GM18951 (cell line): ENCODE data around the gene CTH.
A peak's percentile ranks its signal among the peaks of the same experiment; 100 is the strongest.
"Not testable (repeated sequence)": the region's sequence is repeated elsewhere in the genome, so short reads cannot be mapped to it uniquely, and the experiment has no call there.

Experiments used
- POLR2A ChIP-seq: IDR thresholded peaks from 4 replicates; pipeline ENCODE4 v1.6.1; 2011; ENCODE audit warnings: mild to moderate bottlenecking; ENCODE audit not compliant: insufficient read length, insufficient read depth; ENCODE audit errors: extremely low read depth
- in situ Hi-C: fragments of 300-500 bp; cut with MboI; formaldehyde crosslinking; loops from one replicate; pipeline ENCODE4 v1.12.0; 2022; ENCODE audit warnings: low sequenced_read_pairs, mixed read lengths, inconsistent platforms; ENCODE audit not compliant: unreplicated experiment

Gene CTH

DNA sequence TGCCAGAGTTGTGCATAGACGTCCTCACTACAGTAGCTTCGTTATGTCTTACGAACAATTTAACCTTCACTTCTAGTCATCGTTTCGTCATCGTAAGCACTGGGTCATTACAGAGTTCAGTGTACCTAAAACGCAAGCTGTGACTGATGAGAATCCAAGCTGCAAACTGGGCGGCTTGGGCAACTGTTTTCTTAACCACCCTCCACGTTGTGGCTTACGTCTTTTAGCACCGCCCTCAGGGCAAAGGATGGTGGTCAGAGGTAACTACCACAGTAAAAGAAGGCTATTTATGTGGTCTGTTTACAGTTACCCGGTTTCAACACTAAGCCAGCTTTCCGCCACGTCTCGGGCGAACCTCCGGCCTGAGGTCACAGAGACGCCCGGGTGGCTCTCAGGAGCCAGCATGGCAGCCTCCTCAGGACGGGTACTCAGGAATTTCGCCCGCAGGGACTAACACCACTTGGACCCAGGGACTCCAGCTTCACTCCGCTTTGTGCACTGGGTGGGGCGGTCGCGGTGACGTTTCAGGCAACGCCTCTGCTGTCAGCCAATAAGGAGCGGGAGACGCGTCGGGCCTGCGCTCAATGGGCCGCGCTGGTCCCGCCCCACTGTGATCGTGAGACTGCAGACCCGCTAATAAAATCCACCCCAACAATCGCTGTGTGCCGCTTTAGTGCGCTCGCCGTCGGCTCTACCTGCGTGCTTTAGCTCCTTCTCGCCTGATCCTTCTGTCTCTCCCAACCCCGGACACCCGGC, at the start of gene CTH:
Gene CTH (plus strand): TSS at position 665 of the 756 bp plus-strand sequence. CDS start 148 bp downstream, outside the sequence.
- TF ChIP-seq POLR2A = peak; percentile 89
- in situ Hi-C loops = no loop called here

DNA sequence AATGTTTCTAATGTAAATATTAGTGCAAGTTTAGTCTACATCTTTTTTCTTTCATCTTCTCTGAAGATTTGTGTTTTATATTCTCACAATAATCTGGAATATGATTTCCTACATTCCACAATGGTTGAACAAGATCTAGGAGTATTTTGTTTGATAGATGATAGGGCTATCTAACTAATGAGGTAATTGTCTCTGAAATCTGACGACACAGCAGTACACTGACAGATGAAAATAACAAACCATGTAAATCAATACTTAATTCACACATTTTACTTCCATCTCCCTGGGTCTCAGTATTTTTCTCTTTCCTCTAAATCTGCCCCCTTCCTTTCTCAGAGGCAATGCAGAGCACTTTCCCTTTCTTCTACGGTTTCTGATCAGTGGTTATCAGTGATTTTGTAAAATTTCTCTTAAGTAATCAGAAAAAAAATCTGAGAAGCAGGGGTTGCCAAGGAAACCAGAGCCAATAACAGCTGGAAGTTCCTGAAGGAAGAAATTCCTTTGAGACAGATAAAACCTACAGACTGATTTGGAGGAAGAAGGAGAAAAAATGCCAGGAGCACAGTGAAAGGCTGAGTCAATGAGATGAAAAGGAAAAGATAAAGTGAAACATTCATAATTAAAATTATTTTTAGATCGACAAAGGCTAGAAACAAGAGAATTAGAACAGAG, 49.2 kb upstream of the CTH start:
- no peak for TF ChIP-seq POLR2A
- in situ Hi-C loops = no loop called here

DNA sequence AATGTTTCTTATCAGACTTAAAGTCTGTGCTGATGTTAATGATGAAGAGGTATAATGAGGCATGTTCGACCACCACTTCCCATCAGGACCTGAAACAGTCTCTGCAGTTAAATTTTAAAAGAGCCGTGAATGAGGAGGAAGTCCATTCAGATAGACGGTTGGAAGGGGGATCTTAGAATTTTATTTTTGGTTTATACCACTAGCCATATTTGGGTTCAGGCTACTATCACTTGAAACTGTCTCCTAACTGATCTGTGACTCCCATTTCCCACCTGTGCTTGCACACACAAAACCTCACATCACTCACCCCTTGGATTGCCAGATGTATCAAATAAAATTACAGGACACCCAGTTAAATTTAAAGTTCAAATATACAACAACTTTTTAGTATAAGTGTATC, 46.6 kb upstream of the CTH start:
- no peak for TF ChIP-seq POLR2A
- in situ Hi-C loops = no loop called here

DNA sequence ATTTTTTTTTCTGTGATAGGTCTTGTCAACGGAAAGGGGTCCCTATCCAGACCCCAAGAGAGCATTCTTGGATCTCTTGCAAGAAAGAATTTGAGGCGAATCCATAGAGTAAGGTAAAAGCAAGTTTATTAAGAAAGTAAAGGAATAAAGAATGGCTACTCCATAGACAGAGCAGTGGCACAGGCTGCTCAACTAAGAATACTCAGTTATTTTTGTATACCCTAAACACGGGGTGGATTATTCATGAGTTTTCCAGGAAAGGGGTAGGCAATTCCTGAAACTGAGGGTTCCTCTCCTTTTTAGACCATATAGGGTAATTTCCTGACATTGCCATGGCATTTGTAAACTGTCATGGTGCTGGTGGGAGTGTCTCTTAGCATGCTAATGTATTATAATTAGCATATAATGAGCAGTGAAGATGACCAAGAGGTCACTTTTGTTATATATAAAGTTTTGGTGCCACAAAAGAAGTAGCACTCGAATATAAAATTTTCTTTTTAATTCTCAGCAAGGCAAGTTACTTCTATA, 44.6 kb upstream of the CTH start:
- in situ Hi-C loops = not testable (repeated sequence)

DNA sequence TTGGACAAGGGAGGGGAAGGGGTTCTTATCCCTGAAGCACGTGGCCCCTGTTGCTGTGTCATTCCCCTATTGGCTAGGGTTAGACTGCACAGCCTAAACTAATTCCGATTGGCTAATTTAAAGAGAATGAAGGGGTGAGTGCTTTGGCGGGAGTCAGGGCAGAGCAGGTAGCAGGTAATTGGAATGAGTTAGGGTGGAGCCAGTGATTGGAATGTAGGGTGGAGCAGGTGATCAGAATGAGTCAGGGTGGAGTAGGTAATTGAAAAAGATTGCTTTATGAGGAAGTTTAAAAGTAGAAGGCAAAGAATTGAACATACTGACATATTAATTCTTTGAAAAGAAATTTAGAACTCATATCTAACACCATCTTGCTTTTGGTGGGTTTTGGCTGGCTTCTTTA, 44.1 kb upstream of the CTH start:
- in situ Hi-C loops = not testable (repeated sequence)

DNA sequence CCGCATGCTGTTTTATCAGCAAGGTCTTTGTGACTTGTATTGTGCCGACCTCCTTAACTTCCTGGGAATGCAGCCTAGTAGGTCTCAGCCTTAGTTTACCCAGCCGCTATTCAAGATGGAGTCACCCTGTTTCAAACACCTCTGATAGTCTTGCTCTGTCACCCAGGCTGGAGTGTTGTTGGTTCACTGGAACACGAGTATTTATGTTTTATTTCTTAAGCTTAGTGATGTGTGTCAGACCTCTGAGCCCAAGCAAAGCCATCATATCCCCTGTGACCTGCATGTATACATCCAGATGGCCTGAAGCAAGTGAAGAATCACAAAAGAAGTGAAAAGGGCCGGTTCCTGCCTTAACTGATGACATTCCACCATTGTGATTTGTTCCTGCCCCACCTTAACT, 43.7 kb upstream of the CTH start:
- in situ Hi-C loops = not testable (repeated sequence)

DNA sequence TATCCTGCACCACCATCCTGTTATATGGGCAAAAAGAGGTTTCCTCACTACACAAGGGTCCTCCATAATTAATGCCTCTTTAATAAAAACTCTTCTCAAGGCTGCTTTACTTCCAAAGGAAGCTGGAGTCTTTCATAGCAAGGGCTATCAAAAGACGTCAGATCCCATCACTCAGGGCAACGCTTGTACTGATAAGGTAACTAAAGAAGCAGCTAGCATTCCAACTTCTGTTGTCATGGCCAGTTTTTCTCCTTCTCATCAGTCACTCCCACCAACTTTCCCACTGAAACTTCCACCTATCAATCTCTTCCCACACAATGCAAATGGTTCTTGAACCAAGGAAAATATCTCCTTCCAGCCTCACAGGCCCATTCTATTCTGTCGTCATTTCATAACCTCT, 39.5 kb upstream of the CTH start:
- in situ Hi-C loops = not testable (repeated sequence)

DNA sequence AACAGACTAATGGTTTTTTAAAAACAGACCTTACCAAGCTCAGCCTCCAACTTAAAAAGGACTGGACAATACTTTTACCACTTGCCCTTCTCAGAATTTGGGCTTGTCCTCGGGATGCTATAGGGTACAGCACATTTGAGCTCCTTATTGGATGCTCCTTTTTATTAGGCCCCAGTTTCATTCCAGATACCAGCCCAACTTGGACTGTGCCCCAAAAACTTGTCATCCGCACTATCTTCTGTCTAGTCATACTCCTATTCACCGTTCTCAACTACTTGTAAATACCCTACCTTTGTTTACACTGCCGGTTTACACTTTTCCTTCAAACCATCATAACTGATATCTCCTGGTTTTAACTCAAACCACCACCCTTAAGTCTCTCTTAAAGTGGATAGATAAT, 38.6 kb upstream of the CTH start:
- TF ChIP-seq POLR2A = no peak
- in situ Hi-C loops = no loop called here

DNA sequence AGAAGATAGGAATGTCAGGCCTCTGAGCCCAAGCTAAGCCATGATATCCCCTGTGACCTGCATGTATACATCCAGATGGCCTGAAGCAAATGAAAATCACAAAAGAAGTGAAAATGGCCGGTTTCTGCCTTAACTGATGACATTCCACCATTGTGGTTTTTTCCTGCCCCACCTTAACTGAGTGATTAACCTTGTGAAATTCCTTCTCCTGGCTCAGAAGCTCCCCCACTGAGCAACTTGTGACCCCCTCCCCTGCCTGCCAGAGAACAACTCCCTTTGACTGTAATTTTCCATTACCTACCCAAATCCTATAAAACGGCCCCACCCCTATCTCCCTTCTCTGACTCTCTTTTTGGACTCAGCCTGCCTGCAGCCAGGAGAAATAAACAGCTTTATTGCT, 37.5 kb upstream of the CTH start:
- in situ Hi-C loops = not testable (repeated sequence)

DNA sequence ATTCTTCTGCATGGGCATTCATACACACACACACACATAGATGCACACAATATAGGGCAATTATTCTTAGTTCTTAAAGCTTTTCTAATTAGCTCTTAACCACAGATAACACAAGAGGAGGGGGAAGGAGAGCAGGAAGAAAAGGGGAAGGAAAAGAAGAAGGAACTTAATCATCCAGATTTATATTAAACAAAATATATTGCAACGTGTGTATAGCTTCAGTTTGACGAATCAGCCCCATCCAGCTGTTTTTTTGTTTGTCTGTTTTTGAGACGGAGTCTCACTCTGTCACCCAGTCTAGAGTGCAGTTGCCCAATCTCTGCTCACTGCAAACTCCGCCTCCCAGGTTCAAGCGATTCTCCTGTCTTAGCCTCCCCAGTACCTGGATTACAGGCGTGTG, 34.9 kb upstream of the CTH start:
- no peak for TF ChIP-seq POLR2A
- in situ Hi-C loops = no loop called here

DNA sequence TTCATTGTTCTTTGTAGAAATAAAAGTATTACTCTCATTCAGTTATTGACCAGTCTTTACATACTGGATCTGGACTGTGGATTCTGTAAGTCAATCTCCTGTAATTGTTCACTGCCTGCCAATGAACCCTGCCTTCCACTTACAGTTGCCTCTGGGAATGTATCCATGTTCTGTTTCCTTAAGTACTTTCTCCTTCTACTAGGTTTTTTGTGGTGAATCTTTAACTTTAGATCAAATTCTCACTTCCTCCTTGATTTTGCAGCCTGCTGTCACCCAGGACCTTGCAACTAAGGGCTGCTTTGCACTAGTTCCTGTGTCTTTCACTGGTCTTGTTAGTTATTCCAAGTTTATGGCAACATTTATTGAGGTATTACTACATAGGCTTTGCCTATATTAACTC, 28.4 kb upstream of the CTH start:
- no peak for TF ChIP-seq POLR2A
- in situ Hi-C loops = no loop called here

DNA sequence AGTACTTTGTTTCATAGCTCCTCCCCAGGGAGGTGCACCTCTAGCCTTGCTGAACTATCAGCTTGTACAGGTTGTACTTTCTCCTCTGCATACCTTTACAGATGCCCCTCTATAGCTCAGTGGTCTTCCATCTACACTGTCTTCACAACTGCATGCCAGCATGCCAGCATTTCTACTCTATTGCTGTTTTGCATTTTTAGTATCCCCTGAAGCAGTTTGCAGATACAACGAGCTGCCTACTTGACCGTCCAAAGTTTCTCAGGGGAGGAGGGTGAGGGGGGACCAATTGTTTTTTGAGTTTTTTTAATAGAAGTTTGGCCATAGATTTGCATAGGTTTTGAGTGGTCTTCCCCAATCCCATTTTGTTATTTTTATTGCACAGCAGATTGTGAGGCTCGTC, 27.6 kb upstream of the CTH start:
- TF ChIP-seq POLR2A = no peak
- in situ Hi-C loops = no loop called here

DNA sequence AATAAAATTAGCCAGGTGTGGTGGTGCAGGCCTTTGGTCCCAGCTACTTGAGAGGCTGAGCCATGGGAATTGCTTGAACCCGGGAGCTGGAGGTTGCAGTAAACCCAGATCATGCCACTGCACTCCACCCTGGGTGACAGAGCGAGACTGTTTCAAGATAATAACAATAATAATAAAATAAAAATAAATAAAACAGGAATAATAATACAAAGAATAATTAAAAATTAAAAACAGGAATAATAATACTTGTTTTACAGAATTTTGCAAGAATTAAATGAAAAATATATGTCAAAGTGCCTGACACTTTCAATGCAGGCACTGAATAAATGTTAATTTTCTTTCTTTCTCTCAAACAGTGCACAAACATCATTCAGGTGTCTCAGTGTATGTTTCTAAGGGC, 26.5 kb upstream of the CTH start:
- TF ChIP-seq POLR2A = no peak
- in situ Hi-C loops = no loop called here

DNA sequence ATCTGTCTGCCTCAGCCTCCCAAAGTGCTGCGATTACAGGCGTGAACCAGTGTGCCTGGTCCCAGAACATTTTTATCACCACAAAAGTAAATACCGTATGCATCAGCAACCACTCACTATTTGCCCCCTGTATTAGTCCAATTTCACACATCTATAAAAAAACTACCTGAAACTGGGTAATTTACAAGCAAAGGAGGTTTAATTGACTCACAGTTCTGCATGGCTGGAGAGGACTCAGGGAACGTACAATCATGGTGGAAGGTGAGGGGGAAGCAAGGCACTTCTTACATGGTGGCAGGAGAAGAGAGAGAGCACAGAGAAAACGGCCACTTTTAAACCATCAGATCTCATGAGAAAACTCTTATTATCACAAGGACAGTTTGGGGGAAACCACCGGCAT, 25.6 kb upstream of the CTH start:
- no peak for TF ChIP-seq POLR2A
- in situ Hi-C loops = no loop called here

DNA sequence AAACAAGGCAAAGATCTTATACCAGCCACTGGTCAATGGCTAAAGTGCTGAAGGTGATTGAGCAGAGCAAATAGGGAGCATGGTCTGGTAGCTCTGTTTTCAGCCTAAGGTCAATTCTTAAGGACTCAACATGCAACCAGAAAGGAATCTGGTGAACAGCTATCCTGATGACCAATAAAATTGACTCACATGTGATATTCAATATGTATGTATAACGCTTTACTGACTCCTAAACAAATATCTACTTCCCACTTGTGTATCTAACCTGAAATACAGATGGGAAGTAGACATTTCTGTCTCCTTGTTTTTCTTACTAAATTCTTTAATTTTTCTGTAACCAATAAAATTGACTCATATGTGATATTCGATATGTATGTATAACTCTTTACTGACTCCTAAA, 24.9 kb upstream of the CTH start:
- in situ Hi-C loops = no loop called here

More for the DNA sequence above, 24.9 kb upstream of the CTH start:
- TF ChIP-seq POLR2A = no peak
